ENCODE data around the gene GIMAP7. TPM values are rescaled to one million over a fixed set of nuclear protein-coding genes. Genes with fewer than 3 reads are reported as not detected.
"Not testable (repeated sequence)": the region's sequence is repeated elsewhere in the genome, so short reads cannot be mapped to it uniquely, and the experiment has no call there.

The GIMAP7 gene
- total RNA-seq, 1 donor from 2014 or later = 188 TPM

GRCh38 chr7:150511048-150511447 lies 3.6 kb upstream of the GIMAP7 start:
- intact Hi-C loops (cut with micrococcal nuclease) = no loop called here

GRCh38 chr7:150513758-150514157 lies 914 bp upstream of the GIMAP7 start:
- intact Hi-C loops (cut with micrococcal nuclease) = loop anchor here (1.0 to 2.0 kb wide), 5 partner anchors 11 to 119 kb away; partner anchors contain the start of gene GIMAP6

GRCh38 chr7:150515248-150516147 lies 826 bp downstream of the GIMAP7 start:
- intact Hi-C loops (cut with micrococcal nuclease) = loop anchor here (1.0 to 5.0 kb wide), 7 partner anchors 35 to 240 kb away; partner anchors contain the start of genes GIMAP2 and GIMAP6

GRCh38 chr7:150516956-150517745 lies 2.5 kb downstream of the GIMAP7 start:
- intact Hi-C loops (cut with micrococcal nuclease) = loop anchor here (1.0 to 5.0 kb wide), 3 partner anchors 150 to 238 kb away; partner anchors contain the start of gene GIMAP2

GRCh38 chr7:150519310-150519709 lies 4.6 kb downstream of the GIMAP7 start:
- intact Hi-C loops (cut with micrococcal nuclease) = loop anchor here (2.0 to 5.0 kb wide), 3 partner anchors 37 to 168 kb away; partner anchors contain the start of gene GIMAP2

GRCh38 chr7:150520145-150520544 lies 5.5 kb downstream of the GIMAP7 start:
- intact Hi-C loops (cut with micrococcal nuclease) = no loop called here

- intact Hi-C loops (cut with micrococcal nuclease) = not testable (repeated sequence)
These were observed 8.3 kb downstream of the GIMAP7 start for GRCh38 chr7:150522931-150523330.

- intact Hi-C loops (cut with micrococcal nuclease) = no loop called here
These were observed 9.3 kb downstream of the GIMAP7 start for GRCh38 chr7:150524018-150524417.

GRCh38 chr7:150531704-150532103 lies 17.0 kb downstream of the GIMAP7 start:
- intact Hi-C loops (cut with micrococcal nuclease) = no loop called here

- intact Hi-C loops (cut with micrococcal nuclease) = no loop called here
These were observed 23.6 kb downstream of the GIMAP7 start for GRCh38 chr7:150538259-150538658.

GRCh38 chr7:150553163-150553562 lies 38.5 kb downstream of the GIMAP7 start:
- intact Hi-C loops (cut with micrococcal nuclease) = no loop called here

- intact Hi-C loops (cut with micrococcal nuclease) = loop anchor here (2.0 kb wide), 1 partner anchor 38 kb away; no protein-coding TSS in a partner anchor
These were observed 42.0 kb downstream of the GIMAP7 start for GRCh38 chr7:150556521-150557138.

GRCh38 chr7:150560486-150560885 lies 45.8 kb downstream of the GIMAP7 start:
- intact Hi-C loops (cut with micrococcal nuclease) = no loop called here

- intact Hi-C loops (cut with micrococcal nuclease) = no loop called here
These were observed 48.2 kb downstream of the GIMAP7 start for GRCh38 chr7:150562919-150563318.

GRCh38 chr7:150564006-150564405 lies 49.3 kb downstream of the GIMAP7 start:
- intact Hi-C loops (cut with micrococcal nuclease) = no loop called here

GRCh38 chr7:150564566-150564965 lies 49.9 kb downstream of the GIMAP7 start:
- intact Hi-C loops (cut with micrococcal nuclease) = no loop called here

- intact Hi-C loops (cut with micrococcal nuclease) = loop anchor here (5.0 kb wide), 2 partner anchors 67 to 172 kb away; partner anchors contain the start of genes GIMAP5 and GIMAP6
These were observed 50.6 kb downstream of the GIMAP7 start for GRCh38 chr7:150565239-150565638.

- intact Hi-C loops (cut with micrococcal nuclease) = loop anchor here (2.0 to 5.0 kb wide), 3 partner anchors 66 to 171 kb away; partner anchors contain the start of genes GIMAP5, GIMAP6 and GIMAP8
These were observed 51.5 kb downstream of the GIMAP7 start for GRCh38 chr7:150566123-150566522.

- intact Hi-C loops (cut with micrococcal nuclease) = loop anchor here (2.0 to 5.0 kb wide), 3 partner anchors 66 to 171 kb away; partner anchors contain the start of genes GIMAP5, GIMAP6 and GIMAP8
These were observed 51.9 kb downstream of the GIMAP7 start for GRCh38 chr7:150566572-150566971.

GRCh38 chr7:150567169-150567568 lies 52.5 kb downstream of the GIMAP7 start, which contains the start of gene GIMAP4:
GIMAP4 (plus strand) TSS chr7:150567390; CDS start chr7:150569902, 2,512 bp downstream.
- intact Hi-C loops (cut with micrococcal nuclease) = loop anchor here (2.0 to 5.0 kb wide), 3 partner anchors 65 to 170 kb away; partner anchors contain the start of genes GIMAP5, GIMAP6 and GIMAP8
